HCT116 (cell line): Measurements from ENCODE around the gene CHST11.

Source experiments
- CEBPB ChIP-seq: IDR thresholded peaks from 2 replicates; pipeline ENCODE4 v1.6.1; 2012; ENCODE audit warnings: low read depth
- ELF1 ChIP-seq: IDR thresholded peaks from 2 replicates; pipeline ENCODE4 v1.6.1; 2012; ENCODE audit warnings: low read depth, borderline replicate concordance
- EZH2 ChIP-seq: fragments of 200-600 bp; sonication (generic); IDR thresholded peaks from 2 replicates; pipeline ENCODE4 v1.6.1; 2017; ENCODE audit warnings: antibody characterized with exemption, mixed run types
- TF ChIP-seq, protein P1 (sequence below): IDR thresholded peaks from 2 replicates; pipeline ENCODE4 v1.6.1; 2012
- TF ChIP-seq, protein P2 (sequence below), 3 experiments: fragments of 200-600 bp in 1 of 3; sonication (generic) in 1 of 3; IDR thresholded peaks in 2 of 3; conservative IDR thresholded peaks in 1 of 3; 2 replicates each; pipeline ENCODE4 v1.5.1; 2012 to 2017; ENCODE audit warnings: low read depth in 2 of 3, low read length in 2 of 3, antibody characterized with exemption in 1 of 3, borderline replicate concordance in 1 of 3, control low read depth in 1 of 3, mild to moderate bottlenecking in 1 of 3, mixed read lengths in 1 of 3, mixed run types in 1 of 3, moderate library complexity in 1 of 3; ENCODE audit not compliant: insufficient read depth in 1 of 3

DNA sequence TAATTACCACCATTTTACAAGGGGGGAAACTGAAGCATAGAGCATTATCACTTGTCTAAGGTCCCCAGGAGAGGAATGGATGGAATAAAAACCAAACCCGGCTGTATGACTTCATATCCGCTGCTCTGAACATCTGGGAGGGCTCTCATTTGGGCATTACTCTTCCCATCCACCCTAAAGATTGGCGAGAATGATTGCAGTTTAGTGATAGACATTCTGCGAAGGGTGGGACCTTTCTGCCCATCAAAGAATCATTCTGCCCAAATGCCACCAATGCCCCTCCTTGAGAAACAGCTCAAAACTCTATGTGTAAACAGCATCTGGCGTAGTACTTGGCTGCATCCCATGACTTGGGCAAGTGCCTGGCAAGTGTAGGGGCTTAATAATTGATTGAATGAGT, 11.6 kb downstream of the CHST11 start:
- TF ChIP-seq, protein P1, sequence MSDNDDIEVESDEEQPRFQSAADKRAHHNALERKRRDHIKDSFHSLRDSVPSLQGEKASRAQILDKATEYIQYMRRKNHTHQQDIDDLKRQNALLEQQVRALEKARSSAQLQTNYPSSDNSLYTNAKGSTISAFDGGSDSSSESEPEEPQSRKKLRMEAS = no peak
- TF ChIP-seq, protein P2, sequence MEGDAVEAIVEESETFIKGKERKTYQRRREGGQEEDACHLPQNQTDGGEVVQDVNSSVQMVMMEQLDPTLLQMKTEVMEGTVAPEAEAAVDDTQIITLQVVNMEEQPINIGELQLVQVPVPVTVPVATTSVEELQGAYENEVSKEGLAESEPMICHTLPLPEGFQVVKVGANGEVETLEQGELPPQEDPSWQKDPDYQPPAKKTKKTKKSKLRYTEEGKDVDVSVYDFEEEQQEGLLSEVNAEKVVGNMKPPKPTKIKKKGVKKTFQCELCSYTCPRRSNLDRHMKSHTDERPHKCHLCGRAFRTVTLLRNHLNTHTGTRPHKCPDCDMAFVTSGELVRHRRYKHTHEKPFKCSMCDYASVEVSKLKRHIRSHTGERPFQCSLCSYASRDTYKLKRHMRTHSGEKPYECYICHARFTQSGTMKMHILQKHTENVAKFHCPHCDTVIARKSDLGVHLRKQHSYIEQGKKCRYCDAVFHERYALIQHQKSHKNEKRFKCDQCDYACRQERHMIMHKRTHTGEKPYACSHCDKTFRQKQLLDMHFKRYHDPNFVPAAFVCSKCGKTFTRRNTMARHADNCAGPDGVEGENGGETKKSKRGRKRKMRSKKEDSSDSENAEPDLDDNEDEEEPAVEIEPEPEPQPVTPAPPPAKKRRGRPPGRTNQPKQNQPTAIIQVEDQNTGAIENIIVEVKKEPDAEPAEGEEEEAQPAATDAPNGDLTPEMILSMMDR (IDR thresholded peaks at IDR 0.05 in 2 of 3, conservative IDR thresholded peaks at IDR 0.05 in 1 of 3; ENCODE audit: borderline replicate concordance in 1 of 3, insufficient read depth in 1 of 3, low read depth in 2 of 3, low read length in 2 of 3) = no peak
- TF ChIP-seq CEBPB (no peak), EZH2 (no peak), ELF1 (no peak)
